Measurements from ENCODE around the gene RPLP1.
A peak's percentile ranks its signal among the peaks of the same experiment; 100 is the strongest.

RPLP1 gene

DNA sequence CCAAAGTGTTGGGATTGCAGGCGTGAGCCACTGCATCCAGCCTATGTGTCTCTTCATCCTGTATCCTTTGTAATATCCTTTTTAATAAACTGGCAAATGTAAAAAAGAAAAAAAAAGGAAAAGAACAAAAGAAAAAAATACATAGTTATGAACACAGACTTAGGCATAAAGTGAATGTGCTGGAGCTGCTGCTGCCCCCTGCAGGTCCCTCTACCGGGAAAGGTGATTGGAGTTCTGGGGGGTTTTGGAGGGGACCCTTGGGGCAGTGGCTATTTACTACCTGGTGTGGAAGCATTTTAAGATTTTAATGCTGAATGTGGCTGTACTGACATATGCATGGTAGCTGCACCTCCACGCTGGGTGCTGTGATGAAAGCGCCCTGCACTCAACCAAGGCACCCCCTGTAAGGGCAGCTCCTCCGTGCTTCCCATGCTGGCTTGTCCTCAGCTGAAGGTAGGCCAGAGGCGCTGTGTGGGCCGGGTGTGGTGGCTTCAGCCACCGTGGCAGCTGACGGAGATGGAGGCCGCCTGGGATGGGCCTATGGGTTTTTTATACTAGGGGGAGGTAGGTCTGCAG, 49.9 kb downstream of the RPLP1 start:
- Histone ChIP-seq H3K4me1 (ENCODE audit: control insufficient read depth, low read length) (no peaks in the 10 kb centered on the region), H4K20me1 (ENCODE audit: control insufficient read depth, insufficient read depth, low read depth, low read length) (no peaks in the 10 kb centered on the region), H3K4me2 (ENCODE audit: low read length) (no peak overlapping the region), H3K79me2 (ENCODE audit: control insufficient read depth, low read length) (no peaks in the 10 kb centered on the region), H3K27ac (ENCODE audit: low read depth, low read length) (no peak overlapping the region), H3F3A (ENCODE audit: control insufficient read depth, insufficient read depth) (no peaks in the 10 kb centered on the region), H3K36me3 (ENCODE audit: control insufficient read depth, low read length) (no peaks in the 10 kb centered on the region), H3K9me2 (replicated peaks; ENCODE audit: control insufficient read depth, low read length) (no peaks in the 10 kb centered on the region), H3K9me3 (ENCODE audit: control insufficient read depth, insufficient read depth, low read length) (no peaks in the 10 kb centered on the region), H3K27me3 (ENCODE audit: control insufficient read depth, low read length) (peaks cover 9% of the 10 kb centered on the region; the same call in 1 of the 2 replicates), H3K4me3 (ENCODE audit: low read length) (no peak overlapping the region)
- TF ChIP-seq, protein P1, sequence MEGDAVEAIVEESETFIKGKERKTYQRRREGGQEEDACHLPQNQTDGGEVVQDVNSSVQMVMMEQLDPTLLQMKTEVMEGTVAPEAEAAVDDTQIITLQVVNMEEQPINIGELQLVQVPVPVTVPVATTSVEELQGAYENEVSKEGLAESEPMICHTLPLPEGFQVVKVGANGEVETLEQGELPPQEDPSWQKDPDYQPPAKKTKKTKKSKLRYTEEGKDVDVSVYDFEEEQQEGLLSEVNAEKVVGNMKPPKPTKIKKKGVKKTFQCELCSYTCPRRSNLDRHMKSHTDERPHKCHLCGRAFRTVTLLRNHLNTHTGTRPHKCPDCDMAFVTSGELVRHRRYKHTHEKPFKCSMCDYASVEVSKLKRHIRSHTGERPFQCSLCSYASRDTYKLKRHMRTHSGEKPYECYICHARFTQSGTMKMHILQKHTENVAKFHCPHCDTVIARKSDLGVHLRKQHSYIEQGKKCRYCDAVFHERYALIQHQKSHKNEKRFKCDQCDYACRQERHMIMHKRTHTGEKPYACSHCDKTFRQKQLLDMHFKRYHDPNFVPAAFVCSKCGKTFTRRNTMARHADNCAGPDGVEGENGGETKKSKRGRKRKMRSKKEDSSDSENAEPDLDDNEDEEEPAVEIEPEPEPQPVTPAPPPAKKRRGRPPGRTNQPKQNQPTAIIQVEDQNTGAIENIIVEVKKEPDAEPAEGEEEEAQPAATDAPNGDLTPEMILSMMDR (IDR thresholded peaks at IDR 0.05; ENCODE audit: low read depth, low read length, poor library complexity, severe bottlenecking), result peak; percentile 41
- TF ChIP-seq EZH2phosphoT487 (IDR thresholded peaks at IDR 0.05; ENCODE audit: borderline replicate concordance, low read length), result no peak

- Histone ChIP-seq H3K4me2 (ENCODE audit: low read length) (no peak overlapping the region), H3K9me3 (ENCODE audit: control insufficient read depth, insufficient read depth, low read length) (no peaks in the 10 kb centered on the region), H4K20me1 (ENCODE audit: control insufficient read depth, insufficient read depth, low read depth, low read length) (no peaks in the 10 kb centered on the region), H3K9me2 (replicated peaks; ENCODE audit: control insufficient read depth, low read length) (no peaks in the 10 kb centered on the region), H3K27ac (ENCODE audit: low read depth, low read length) (no peak overlapping the region), H3K36me3 (ENCODE audit: control insufficient read depth, low read length) (no peaks in the 10 kb centered on the region), H3K4me3 (ENCODE audit: low read length) (no peak overlapping the region), H3F3A (ENCODE audit: control insufficient read depth, insufficient read depth) (no peaks in the 10 kb centered on the region), H3K79me2 (ENCODE audit: control insufficient read depth, low read length) (no peaks in the 10 kb centered on the region), H3K27me3 (ENCODE audit: control insufficient read depth, low read length) (peaks cover 24% of the 10 kb centered on the region), H3K4me1 (ENCODE audit: control insufficient read depth, low read length) (no peaks in the 10 kb centered on the region)
- TF ChIP-seq, protein P1 (IDR thresholded peaks at IDR 0.05; ENCODE audit: low read depth, low read length, poor library complexity, severe bottlenecking), result no peak
- TF ChIP-seq EZH2phosphoT487 (IDR thresholded peaks at IDR 0.05; ENCODE audit: borderline replicate concordance, low read length), result no peak
Measured at GRCh38 chr15:69504352-69505040, 51.9 kb downstream of the RPLP1 start.

Data from DOHH2 (cell line).